Measurements from ENCODE around the gene LINGO1.

LINGO1 gene

GRCh38 chr15:77589839-77590238 lies 42.9 kb downstream of the LINGO1 start:
- no peak for DNase-seq

GRCh38 chr15:77588126-77588525 lies 44.6 kb downstream of the LINGO1 start:
- no peak for DNase-seq

- DNase-seq: no peak
Observed at GRCh38 chr15:77584691-77585090, 48.0 kb downstream of the LINGO1 start.

- DNase-seq: no peak
Observed at GRCh38 chr15:77584201-77584600, 48.5 kb downstream of the LINGO1 start.

- no peak for DNase-seq
Observed at GRCh38 chr15:77582763-77583162, 49.9 kb downstream of the LINGO1 start.

- no peak for DNase-seq
Observed at GRCh38 chr15:77581896-77582569, 50.7 kb downstream of the LINGO1 start.

GRCh38 chr15:77580996-77581682 lies 51.6 kb downstream of the LINGO1 start:
- peak; percentile 6 for DNase-seq

- DNase-seq: no peak
Observed at GRCh38 chr15:77579498-77580188, 53.1 kb downstream of the LINGO1 start.

GRCh38 chr15:77578641-77579372 lies 53.9 kb downstream of the LINGO1 start:
- no peak for DNase-seq

GRCh38 chr15:77577366-77577950 lies 55.3 kb downstream of the LINGO1 start:
- DNase-seq: no peak

- DNase-seq: no peak
Observed at GRCh38 chr15:77576538-77576937, 56.2 kb downstream of the LINGO1 start.

- DNase-seq: no peak
Observed at GRCh38 chr15:77575203-77575934, 57.3 kb downstream of the LINGO1 start.

- DNase-seq: no peak
Observed at GRCh38 chr15:77574521-77575202, 58.0 kb downstream of the LINGO1 start.

- no peak for DNase-seq
Observed at GRCh38 chr15:77573802-77574201, 58.9 kb downstream of the LINGO1 start.

- DNase-seq: no peak
Observed at GRCh38 chr15:77572186-77572585, 60.5 kb downstream of the LINGO1 start.

GRCh38 chr15:77571741-77572140 lies 61.0 kb downstream of the LINGO1 start:
- no peak for DNase-seq

- DNase-seq: no peak
Observed at GRCh38 chr15:77571181-77571580, 61.5 kb downstream of the LINGO1 start.

- no peak for DNase-seq
Observed at GRCh38 chr15:77569729-77570125, 63.0 kb downstream of the LINGO1 start.

GRCh38 chr15:77568973-77569728 lies 63.6 kb downstream of the LINGO1 start:
- peak; percentile 24 for DNase-seq

- DNase-seq: no peak
Observed at GRCh38 chr15:77568014-77568972, 64.4 kb downstream of the LINGO1 start.

Data from NCI-H510A treated with DMSO at 0.1 percent for 48 hours (cell line).